H1 (cell line): ENCODE results near the gene PAF1. TPM values are rescaled to one million over a fixed set of nuclear protein-coding genes. Genes with fewer than 3 reads are reported as not detected.

Experiments
- CTCF ChIA-PET: fragments of 300-600 bp; sonication (Branson Sonifier 250); formaldehyde crosslinking; loops from one replicate; lab custom pipeline; 2021; ENCODE audit not compliant: partially characterized antibody; lab: Charles Lee
- POLR2A ChIA-PET: fragments of 300-600 bp; sonication (Branson Sonifier 250); formaldehyde crosslinking; loops from one replicate; lab custom pipeline; 2021; ENCODE audit warnings: inconsistent platforms; ENCODE audit not compliant: partially characterized antibody; lab: Charles Lee
- DNase-seq, 2 experiments: peaks; one replicate each; pipeline versions ENCODE4 v3.0.0 to v3.0.0-alpha.2; 2010 to 2022; ENCODE audit warnings: low spot score in 2 of 2, low read depth in 1 of 2, mixed read lengths in 1 of 2
- FAIRE-seq: peaks from 2 replicates; lab custom pipeline; 2011; peaks lifted over from hg19 to GRCh38; lab: Jason Lieb, UNC
- H2AFZ ChIP-seq: 2 replicates; pipeline ENCODE4 v1.8.1; 2012; ENCODE audit warnings: low read length, inconsistent platforms
- H2AK5ac ChIP-seq: 2 replicates; pipeline ENCODE4 v1.6.1; 2013; ENCODE audit warnings: low read depth, low read length
- H2BK120ac ChIP-seq: replicated peaks from 2 replicates; pipeline ENCODE3; 2013; ENCODE audit warnings: low read depth, low read length, inconsistent platforms
- H2BK12ac ChIP-seq: 2 replicates; pipeline ENCODE4 v1.6.1; 2013; ENCODE audit warnings: low read depth, low read length
- H2BK15ac ChIP-seq: 2 replicates; pipeline ENCODE4 v1.6.1; 2013; ENCODE audit warnings: low read length
- H2BK20ac ChIP-seq: 2 replicates; pipeline ENCODE4 v1.6.1; 2013; ENCODE audit warnings: low read length
- H2BK5ac ChIP-seq: 2 replicates; pipeline ENCODE4 v1.6.1; 2013; ENCODE audit warnings: low read depth, low read length
- H3K14ac ChIP-seq: 2 replicates; pipeline ENCODE4 v1.6.1; 2013; ENCODE audit warnings: inconsistent platforms; ENCODE audit not compliant: insufficient read length
- H3K18ac ChIP-seq: 2 replicates; pipeline ENCODE4 v1.6.1; 2013; ENCODE audit warnings: low read length; ENCODE audit errors: extremely low read depth
- H3K23ac ChIP-seq: 2 replicates; pipeline ENCODE4 v1.6.1; 2013; ENCODE audit warnings: inconsistent platforms; ENCODE audit not compliant: insufficient read length
- H3K23me2 ChIP-seq: 2 replicates; pipeline ENCODE4 v1.6.1; 2013; ENCODE audit warnings: low read depth, low read length
- H3K27ac ChIP-seq: 2 replicates; pipeline ENCODE4 v1.6.1; 2011; ENCODE audit warnings: low read depth, low read length, inconsistent platforms
- H3K27me3 ChIP-seq, 4 experiments: replicated peaks in 1 of 4; 1 replicate in 1 of 4; 2 replicates in 3 of 4; pipeline versions ENCODE4 v1.6.1 to v1.8.1; 2011 to 2013; ENCODE audit warnings: low read length in 3 of 4, mild to moderate bottlenecking in 3 of 4, inconsistent platforms in 2 of 4, mixed read lengths in 2 of 4, moderate library complexity in 1 of 4; ENCODE audit not compliant: control insufficient read depth in 3 of 4, insufficient read depth in 3 of 4; ENCODE audit errors: extremely low read depth in 1 of 4
- H3K36me3 ChIP-seq, 4 experiments: 2 replicates each; pipeline versions ENCODE4 v1.6.1 to v1.8.1; 2011 to 2013; ENCODE audit warnings: mild to moderate bottlenecking in 4 of 4, low read length in 3 of 4, moderate library complexity in 2 of 4, control low read depth in 1 of 4, inconsistent platforms in 1 of 4; ENCODE audit not compliant: insufficient read depth in 4 of 4, control insufficient read depth in 2 of 4
- H3K4ac ChIP-seq: replicated peaks from 2 replicates; pipeline ENCODE3; 2013; ENCODE audit warnings: low read length, low read depth, mixed read lengths, inconsistent platforms; ENCODE audit not compliant: insufficient read length
- H3K4me1 ChIP-seq, 4 experiments: replicated peaks in 1 of 4; 1 replicate in 1 of 4; 2 replicates in 3 of 4; pipeline versions ENCODE4 v1.6.1 to v1.8.1; 2011 to 2013; ENCODE audit warnings: low read length in 3 of 4, inconsistent platforms in 2 of 4, mixed read lengths in 1 of 4; ENCODE audit not compliant: insufficient read depth in 4 of 4, control insufficient read depth in 3 of 4
- H3K4me2 ChIP-seq, 2 experiments: 2 replicates each; pipeline versions ENCODE4 v1.6.1 to v1.8.1; 2011 to 2013; ENCODE audit warnings: low read depth in 2 of 2, low read length in 2 of 2, control low read depth in 1 of 2, inconsistent platforms in 1 of 2, mild to moderate bottlenecking in 1 of 2; ENCODE audit not compliant: insufficient read depth in 1 of 2
- H3K4me3 ChIP-seq, 4 experiments: fragments of 200-600, 300-600 bp in 1 of 4; sonication (generic), shearing (Covaris generic), sonication (Bioruptor Twin) in 1 of 4; 2 replicates each; pipeline versions ENCODE4 v1.5.1 to v1.8.1; 2011 to 2016; ENCODE audit warnings: low read length in 4 of 4, low read depth in 3 of 4, control low read depth in 2 of 4, inconsistent platforms in 2 of 4, mild to moderate bottlenecking in 2 of 4, mixed read lengths in 1 of 4, moderate library complexity in 1 of 4; ENCODE audit not compliant: insufficient read depth in 2 of 4; ENCODE audit errors: extremely low read depth in 1 of 4
- H3K56ac ChIP-seq: replicated peaks from 2 replicates; pipeline ENCODE3; 2013; ENCODE audit warnings: low read depth, mild to moderate bottlenecking, mixed read lengths, low read length, inconsistent platforms; ENCODE audit not compliant: insufficient read length
- H3K79me1 ChIP-seq: 2 replicates; pipeline ENCODE4 v1.6.1; 2013; ENCODE audit warnings: low read depth, low read length, control low read depth
- H3K79me2 ChIP-seq, 2 experiments: 2 replicates each; pipeline versions ENCODE4 v1.6.1 to v1.8.1; 2012 to 2013; ENCODE audit warnings: low read length in 2 of 2, mild to moderate bottlenecking in 2 of 2, inconsistent platforms in 1 of 2; ENCODE audit not compliant: insufficient read depth in 2 of 2, control insufficient read depth in 1 of 2
- H3K9ac ChIP-seq, 4 experiments: replicated peaks in 1 of 4; 1 replicate in 1 of 4; 2 replicates in 3 of 4; pipeline versions ENCODE4 v1.6.1 to v1.8.1; 2011 to 2013; ENCODE audit warnings: low read depth in 3 of 4, low read length in 3 of 4, control low read depth in 2 of 4, mild to moderate bottlenecking in 2 of 4, moderate library complexity in 2 of 4, inconsistent platforms in 1 of 4; ENCODE audit errors: extremely low read depth in 1 of 4
- H3K9me3 ChIP-seq, 2 experiments: 2 replicates each; pipeline versions ENCODE4 v1.6.1 to v1.8.1; 2012 to 2013; ENCODE audit warnings: mild to moderate bottlenecking in 2 of 2, moderate library complexity in 2 of 2, control low read depth in 1 of 2, inconsistent platforms in 1 of 2, low read depth in 1 of 2, low read length in 1 of 2, mixed read lengths in 1 of 2; ENCODE audit not compliant: insufficient read depth in 2 of 2
- H4K20me1 ChIP-seq, 2 experiments: replicated peaks in 1 of 2; 2 replicates each; pipeline versions ENCODE3 to v1.8.1; 2011 to 2013; ENCODE audit warnings: inconsistent platforms in 2 of 2, low read length in 2 of 2, mild to moderate bottlenecking in 1 of 2; ENCODE audit not compliant: insufficient read depth in 2 of 2, control insufficient read depth in 1 of 2
- H4K5ac ChIP-seq: 2 replicates; pipeline ENCODE4 v1.6.1; 2013; ENCODE audit warnings: low read length, low read depth, mixed read lengths, inconsistent platforms; ENCODE audit not compliant: insufficient read length
- H4K8ac ChIP-seq: 2 replicates; pipeline ENCODE4 v1.8.0; 2013; ENCODE audit warnings: mild to moderate bottlenecking, moderate library complexity, low read length, inconsistent platforms; ENCODE audit not compliant: insufficient read depth; ENCODE audit errors: extremely low read depth
- H4K91ac ChIP-seq: replicated peaks from 2 replicates; pipeline ENCODE3; 2013; ENCODE audit warnings: low read length, mixed read lengths, inconsistent platforms; ENCODE audit not compliant: insufficient read length
- BRCA1 ChIP-seq: IDR thresholded peaks from 2 replicates; pipeline ENCODE4 v1.6.1; 2012; ENCODE audit warnings: low read depth, low read length, improper control_type of control experiment
- CBX8 ChIP-seq: fragments of 300-800, 300-1000 bp; sonication (generic); IDR thresholded peaks from 2 replicates; pipeline ENCODE4 v1.7.1; 2016; ENCODE audit warnings: low read depth, low read length, borderline replicate concordance
- KDM4A ChIP-seq: IDR thresholded peaks from one replicate; pipeline ENCODE4 v1.7.1; 2012; ENCODE audit warnings: low read depth, mild to moderate bottlenecking, moderate library complexity, low read length, inconsistent platforms; ENCODE audit not compliant: severe bottlenecking
- SUZ12 ChIP-seq: fragments of 200-600 bp; sonication (generic); IDR thresholded peaks from 2 replicates; pipeline ENCODE4 v1.6.1; 2012; ENCODE audit warnings: mild to moderate bottlenecking, inconsistent platforms, low read length, moderate library complexity, mixed read lengths
- TAF7 ChIP-seq: optimal IDR thresholded peaks from 2 replicates; pipeline ENCODE3; 2011; ENCODE audit warnings: low read depth, mild to moderate bottlenecking, inconsistent platforms, low read length, moderate library complexity, borderline replicate concordance
- WGBS, 2 experiments: shearing (Covaris generic) in 1 of 2; methylation state at CpG; one replicate each; pipeline versions ENCODE4 v1.1.6 to v1.1.7; 2013 to 2015; ENCODE audit warnings: low lambda C conversion rate in 2 of 2, mixed read lengths in 2 of 2, inconsistent platforms in 1 of 2, low coverage in 1 of 2, missing lambda C conversion rate in 1 of 2; ENCODE audit not compliant: insufficient replicate concordance in 2 of 2, insufficient coverage in 1 of 2, insufficient read length in 1 of 2; ENCODE audit errors: extremely low coverage in 1 of 2, missing lambda C conversion rate in 1 of 2; 5-methylcytosine and 5-hydroxymethylcytosine counted together
- polyA plus RNA-seq, 7 experiments: library from polyadenylated mRNA; depleted of rRNA in 3 of 7; stranded (reverse) in 5 of 7; unstranded in 2 of 7; fragments of >200 nt in 5 of 7; fragments of 200-250 nt in 2 of 7; gene quantifications; 1 replicate in 5 of 7; 2 replicates in 1 of 7; 4 replicates in 1 of 7; pipeline versions ENCODE4 v1.2.1 to v1.2.3, GENCODE V29; 2011 to 2013; ENCODE audit warnings: missing spikeins in 2 of 7, mixed read lengths in 2 of 7
- total RNA-seq: library from RNA; stranded (reverse); fragmentation: NEBNext Ultra II Directional; extraction: Animal tissue kit (Norgen Biotek cat#: 25700); gene quantifications from 2 replicates; pipeline ENCODE4 v1.2.1, GENCODE V29; 2021

PAF1 gene
- total and polyA plus RNA-seq, 2 of the 8 experiments (the other 6 are each of a cell fraction or from before 2014, with no cell fraction given): 31.4 to 58.6 TPM

DNA sequence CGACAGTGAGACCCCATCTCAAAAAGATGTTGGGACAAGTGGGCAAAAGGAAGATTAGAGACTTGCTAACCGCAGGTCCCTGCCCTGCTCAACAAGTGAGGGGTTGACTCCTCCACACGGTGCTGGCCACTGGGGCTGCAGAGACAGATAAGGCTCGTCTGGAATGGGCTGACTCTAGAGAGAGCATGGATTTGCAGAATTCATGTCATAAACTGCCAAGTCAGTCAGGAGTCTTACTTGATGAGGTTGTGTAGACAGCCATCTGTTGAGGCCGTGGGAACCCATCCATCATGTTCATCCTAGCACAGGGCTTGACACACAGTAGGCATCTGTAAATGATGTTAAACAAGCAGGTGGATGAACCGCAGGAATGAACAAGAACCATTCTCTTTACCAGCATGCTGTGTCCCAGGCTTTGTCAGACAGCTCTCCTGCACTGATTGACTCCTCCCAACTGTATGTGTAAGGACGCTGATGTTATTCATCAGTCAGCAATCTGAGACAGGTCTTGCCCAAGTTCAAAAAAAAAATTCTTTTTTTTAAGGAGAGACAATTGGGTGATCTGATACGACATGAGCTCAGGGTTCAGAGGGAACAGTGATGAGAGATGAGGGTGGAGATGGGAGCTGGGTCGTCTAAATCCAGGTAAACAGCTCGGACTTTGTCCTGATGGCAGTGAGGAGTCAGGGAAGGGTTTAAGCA, 8.8 kb downstream of the PAF1 start:
- Histone ChIP-seq H3K79me1 (no peaks in the 10 kb centered on the region; the same call in 1 of the 2 replicates), H3K4ac (no peak overlapping the region), H3K4me3 (no peak overlapping the region), H3K9me3 (no peaks in the 10 kb centered on the region), H4K5ac (no peak overlapping the region), H2BK5ac (no peak overlapping the region), H3K79me2 (no peaks in the 10 kb centered on the region), H3K4me2 (no peak overlapping the region), H3K23me2 (no peaks in the 10 kb centered on the region), H3K18ac (no peak overlapping the region), H3K36me3 (peaks cover 39 to 85% (median 57%) of the 10 kb centered on the region in 4 experiments), H3K23ac (no peak overlapping the region), H3K14ac (no peak overlapping the region), H2AFZ (no peak overlapping the region), H3K4me1 (peaks cover 0 to 6% (median 0%) of the 10 kb centered on the region in 4 experiments; a peak in 2 of 7 replicates), H3K56ac (no peak overlapping the region), H2BK12ac (no peak overlapping the region), H4K91ac (no peak overlapping the region), H2BK15ac (no peak overlapping the region), H2AK5ac (no peak overlapping the region), H4K8ac (no peak overlapping the region), H4K20me1 (peaks cover 0 to 8% of the 10 kb centered on the region in 2 experiments), H2BK20ac (no peak overlapping the region), H3K27me3 (no peaks in the 10 kb centered on the region), H2BK120ac (no peak overlapping the region), H3K9ac (no peak overlapping the region), H3K27ac (no peak overlapping the region)
- FAIRE-seq (no peak), DNase-seq (no peak)
- POLR2A ChIA-PET: interaction anchor here (0.6 to 4.3 kb wide), 12 partner anchors 8 to 1855 kb away, joined by 3 to 20 read pairs (median 4); partner anchors contain the start of genes MED29, PAF1 and RPS16
- WGBS, 2 experiments: 86% methylated on average over 10 of the region's 10 CpGs; no CpG with 5 or more reads in 1 of the 2 experiments
- CTCF ChIA-PET: interaction anchor here (0.6 to 3.2 kb wide), 6 partner anchors 15 to 71 kb away, joined by 3 to 10 read pairs (median 5); no protein-coding TSS in a partner anchor
- TF ChIP-seq BRCA1 (no peak), CBX8 (no peak), KDM4A (no peak), SUZ12 (no peak), TAF7 (no peak)
